VCaP (cell line): ENCODE results near the gene ITPRIPL2.
A peak's percentile ranks its signal among the peaks of the same experiment; 100 is the strongest.

Experiments
- H3K27ac ChIP-seq: fragments of 450-650 bp; 2 replicates; pipeline ENCODE4 v1.5.1; 2017
- TF ChIP-seq, protein P1 (sequence below): fragments of 450-650 bp; conservative IDR thresholded peaks from 2 replicates; pipeline ENCODE4 v1.5.1; 2017; ENCODE audit warnings: mild to moderate bottlenecking, moderate library complexity

Gene ITPRIPL2

GRCh38 chr16:19166500-19166899, 52.7 kb downstream of the ITPRIPL2 start:
- no peak overlapping the region for H3K27ac ChIP-seq
- TF ChIP-seq, protein P1, sequence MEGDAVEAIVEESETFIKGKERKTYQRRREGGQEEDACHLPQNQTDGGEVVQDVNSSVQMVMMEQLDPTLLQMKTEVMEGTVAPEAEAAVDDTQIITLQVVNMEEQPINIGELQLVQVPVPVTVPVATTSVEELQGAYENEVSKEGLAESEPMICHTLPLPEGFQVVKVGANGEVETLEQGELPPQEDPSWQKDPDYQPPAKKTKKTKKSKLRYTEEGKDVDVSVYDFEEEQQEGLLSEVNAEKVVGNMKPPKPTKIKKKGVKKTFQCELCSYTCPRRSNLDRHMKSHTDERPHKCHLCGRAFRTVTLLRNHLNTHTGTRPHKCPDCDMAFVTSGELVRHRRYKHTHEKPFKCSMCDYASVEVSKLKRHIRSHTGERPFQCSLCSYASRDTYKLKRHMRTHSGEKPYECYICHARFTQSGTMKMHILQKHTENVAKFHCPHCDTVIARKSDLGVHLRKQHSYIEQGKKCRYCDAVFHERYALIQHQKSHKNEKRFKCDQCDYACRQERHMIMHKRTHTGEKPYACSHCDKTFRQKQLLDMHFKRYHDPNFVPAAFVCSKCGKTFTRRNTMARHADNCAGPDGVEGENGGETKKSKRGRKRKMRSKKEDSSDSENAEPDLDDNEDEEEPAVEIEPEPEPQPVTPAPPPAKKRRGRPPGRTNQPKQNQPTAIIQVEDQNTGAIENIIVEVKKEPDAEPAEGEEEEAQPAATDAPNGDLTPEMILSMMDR, result no peak

DNA sequence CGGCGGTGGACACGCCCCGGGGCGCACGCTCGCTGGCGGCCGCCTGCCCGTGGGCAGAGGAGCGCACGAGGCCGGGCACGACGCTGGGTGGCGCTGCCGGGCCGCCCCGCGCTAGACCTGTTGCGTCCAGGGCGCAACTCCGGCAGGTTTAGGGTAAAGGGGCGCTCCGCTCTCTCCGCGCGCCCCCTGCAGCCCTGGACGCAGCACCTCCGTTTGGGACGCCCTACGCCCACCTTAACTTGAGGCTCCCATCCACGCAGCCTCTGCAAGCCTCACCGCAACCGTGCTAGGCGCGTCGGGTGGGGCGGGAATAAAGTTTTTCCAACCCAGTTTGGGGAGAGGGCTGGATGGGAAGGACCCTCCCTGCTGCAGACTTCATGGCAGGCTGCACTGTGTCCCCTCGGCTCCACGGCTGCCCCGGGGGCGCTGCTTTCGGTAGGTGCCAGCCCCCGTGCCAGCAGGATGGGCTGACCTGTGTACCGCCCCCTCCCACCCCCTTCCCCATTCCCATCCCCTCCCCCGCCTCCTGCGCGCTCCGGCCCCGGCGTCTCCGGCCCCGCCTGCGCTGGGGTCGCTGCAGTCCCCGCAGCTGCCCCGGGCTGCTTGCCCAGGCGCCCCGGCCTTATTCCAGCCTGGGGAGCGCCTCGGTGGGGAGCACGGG, 54.1 kb downstream of the ITPRIPL2 start, which contains the start of gene SYT17:
TSS of gene SYT17 (plus strand) at position 531 of the 661 bp plus-strand sequence. CDS start 407 bp downstream, outside the sequence.
- H3K27ac ChIP-seq, result peak within 1 kb of the TSS; percentile 85
- TF ChIP-seq, protein P1, result peak; percentile 89

DNA sequence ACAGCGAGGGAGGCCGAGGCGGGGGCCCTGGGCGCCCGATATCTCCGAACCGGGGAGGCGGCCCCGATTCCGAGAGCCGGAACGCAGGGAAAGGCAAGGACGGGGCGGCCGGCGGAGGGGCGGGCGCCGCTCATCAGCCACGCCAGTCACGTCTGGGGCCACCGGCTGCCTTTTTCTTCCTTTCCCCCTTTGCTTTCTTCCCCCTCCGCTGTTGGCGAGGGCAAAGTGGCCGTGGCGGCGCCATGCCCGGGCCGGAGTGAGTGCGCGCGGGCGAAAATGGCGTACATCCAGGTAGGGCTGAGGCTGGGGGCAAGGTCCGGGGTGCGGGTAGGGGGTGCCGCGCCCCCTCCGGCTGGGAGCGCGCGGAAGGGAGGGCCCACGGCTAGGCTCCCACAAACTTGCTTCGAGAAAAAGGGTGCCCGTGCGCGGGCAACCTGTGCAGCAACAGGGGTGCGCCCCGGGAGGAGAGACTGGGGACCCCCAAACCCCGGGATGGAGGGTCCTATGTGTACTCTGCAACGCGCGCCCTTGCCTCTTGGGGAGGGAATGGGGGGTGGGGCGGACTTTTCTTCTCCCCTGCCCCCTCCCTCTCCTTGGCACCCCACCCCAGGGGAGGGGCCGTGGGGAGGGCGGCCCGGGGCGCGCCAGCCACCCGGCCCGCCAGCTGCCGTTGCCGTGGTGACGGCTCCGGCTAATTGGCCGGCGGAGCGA, 54.8 kb downstream of the ITPRIPL2 start:
- TF ChIP-seq, protein P1, result no peak
- peak overlapping the region; percentile 85 for H3K27ac ChIP-seq

DNA sequence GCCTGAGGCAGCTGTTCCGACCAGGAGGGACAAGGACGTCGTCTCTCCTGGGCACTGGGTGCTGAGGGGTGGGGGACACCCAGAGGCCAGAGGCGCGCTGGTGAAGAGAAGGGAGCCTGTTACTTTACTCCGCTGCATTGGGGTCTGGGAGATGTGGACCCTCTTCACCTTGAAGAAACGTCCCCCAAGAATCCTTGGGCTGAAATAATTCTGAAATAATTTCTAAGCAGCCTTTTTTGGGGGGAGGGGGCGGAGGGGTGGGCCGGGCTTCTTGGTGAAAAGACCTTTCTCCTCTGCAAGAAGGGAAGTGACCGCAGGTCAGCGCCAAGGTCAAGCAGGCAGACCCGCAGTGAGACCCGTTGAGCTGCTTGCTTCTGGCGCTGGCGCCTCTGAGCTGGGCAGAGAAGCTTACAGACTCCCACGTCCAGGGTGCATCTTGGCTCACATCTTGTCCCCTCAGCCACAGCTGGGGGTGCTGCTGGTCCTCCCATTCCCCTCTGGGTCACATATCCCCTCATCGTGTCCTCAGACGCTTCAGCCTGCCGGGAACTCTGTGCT, 55.4 kb downstream of the ITPRIPL2 start:
- TF ChIP-seq, protein P1, result no peak
- peak overlapping the region; percentile 85 for H3K27ac ChIP-seq

DNA sequence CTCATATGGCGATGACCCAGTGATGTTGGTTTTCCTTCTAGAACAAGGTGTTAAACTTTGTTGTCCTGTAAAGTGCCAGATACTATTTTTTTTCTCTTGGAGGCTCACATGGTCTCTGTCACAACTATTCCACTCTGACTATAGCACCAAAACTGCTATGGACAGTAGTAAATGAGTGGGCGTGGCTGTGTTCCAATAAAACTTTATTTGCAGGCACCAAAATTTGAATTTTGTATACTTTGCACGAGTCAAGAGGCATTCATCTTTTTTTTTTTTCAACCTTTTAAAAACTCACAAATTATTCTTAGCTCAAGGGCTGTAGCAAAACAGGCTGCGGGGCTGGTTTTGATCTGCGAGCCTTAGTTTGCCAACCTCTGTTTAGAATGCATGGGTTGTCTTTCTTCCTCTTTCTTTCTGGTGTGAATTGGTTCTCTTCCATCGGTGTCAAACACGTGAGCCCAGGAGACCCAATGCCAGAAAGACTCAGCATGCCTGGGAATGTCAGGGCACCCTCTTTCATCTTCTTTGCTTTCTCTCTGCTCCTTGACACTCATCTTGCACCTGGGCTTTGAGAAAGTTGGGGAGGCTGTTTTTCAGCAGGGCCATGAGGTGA, 56.4 kb downstream of the ITPRIPL2 start:
- no peak overlapping the region for H3K27ac ChIP-seq
- TF ChIP-seq, protein P1, result no peak
